Measurements from ENCODE around the gene CEP112.

The CEP112 gene

DNA sequence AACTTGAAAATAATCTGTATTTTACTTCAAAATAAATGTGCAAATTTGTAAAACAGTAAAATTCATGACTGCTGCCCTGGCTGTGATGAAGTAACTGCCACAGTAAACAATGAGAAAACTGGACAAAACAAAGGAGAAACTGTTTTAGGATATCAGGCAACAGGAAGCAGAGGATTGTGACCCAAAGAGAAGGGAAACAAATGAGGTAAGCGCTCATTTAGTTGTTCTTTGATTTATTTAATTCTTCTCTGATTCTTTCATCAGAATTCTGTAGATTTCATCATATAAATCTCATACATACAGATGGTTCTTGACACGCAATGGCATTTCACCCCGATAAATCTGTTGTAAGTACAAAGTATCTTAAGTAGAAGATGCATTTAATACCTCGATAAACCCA lies 432.4 kb downstream of the CEP112 start:
- POLR2A ChIA-PET (ENCODE audit: low non-redundant PET) = no interaction called here
- DNase-seq (ENCODE audit: low spot score) = no peak
- H3K27ac ChIP-seq = no peak overlapping the region
- CTCF ChIA-PET = no interaction called here
- TF ChIP-seq, protein P1, sequence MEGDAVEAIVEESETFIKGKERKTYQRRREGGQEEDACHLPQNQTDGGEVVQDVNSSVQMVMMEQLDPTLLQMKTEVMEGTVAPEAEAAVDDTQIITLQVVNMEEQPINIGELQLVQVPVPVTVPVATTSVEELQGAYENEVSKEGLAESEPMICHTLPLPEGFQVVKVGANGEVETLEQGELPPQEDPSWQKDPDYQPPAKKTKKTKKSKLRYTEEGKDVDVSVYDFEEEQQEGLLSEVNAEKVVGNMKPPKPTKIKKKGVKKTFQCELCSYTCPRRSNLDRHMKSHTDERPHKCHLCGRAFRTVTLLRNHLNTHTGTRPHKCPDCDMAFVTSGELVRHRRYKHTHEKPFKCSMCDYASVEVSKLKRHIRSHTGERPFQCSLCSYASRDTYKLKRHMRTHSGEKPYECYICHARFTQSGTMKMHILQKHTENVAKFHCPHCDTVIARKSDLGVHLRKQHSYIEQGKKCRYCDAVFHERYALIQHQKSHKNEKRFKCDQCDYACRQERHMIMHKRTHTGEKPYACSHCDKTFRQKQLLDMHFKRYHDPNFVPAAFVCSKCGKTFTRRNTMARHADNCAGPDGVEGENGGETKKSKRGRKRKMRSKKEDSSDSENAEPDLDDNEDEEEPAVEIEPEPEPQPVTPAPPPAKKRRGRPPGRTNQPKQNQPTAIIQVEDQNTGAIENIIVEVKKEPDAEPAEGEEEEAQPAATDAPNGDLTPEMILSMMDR (conservative IDR thresholded peaks at IDR 0.05; ENCODE audit: low read depth) = no peak

DNA sequence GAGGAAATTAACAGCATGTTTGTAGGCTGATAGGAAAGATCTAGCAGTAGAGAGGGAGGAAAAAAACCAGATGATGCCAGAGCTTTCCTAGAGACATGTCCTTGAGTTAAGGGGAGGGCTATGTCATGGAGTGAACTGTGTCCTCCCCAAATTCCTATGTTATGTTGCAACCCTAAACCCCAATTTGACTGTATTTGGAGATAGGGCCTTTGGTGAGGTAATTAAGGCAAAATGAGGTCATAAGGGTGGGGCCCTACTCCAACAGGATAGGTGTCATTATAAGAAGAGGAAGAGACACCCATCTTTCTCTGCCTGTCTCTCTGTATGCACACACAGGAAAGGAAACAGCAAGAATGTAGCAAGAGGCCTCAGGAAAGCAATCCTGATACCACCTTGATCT lies 435.2 kb downstream of the CEP112 start:
- no peak overlapping the region for H3K27ac ChIP-seq
- DNase-seq (ENCODE audit: low spot score) = no peak
- TF ChIP-seq, protein P1 (conservative IDR thresholded peaks at IDR 0.05; ENCODE audit: low read depth) = no peak
- ChIA-PET CTCF (interaction anchor here (0.7 kb wide), 1 partner anchor 258 kb away, joined by 3 read pairs; no protein-coding TSS in a partner anchor), POLR2A (ENCODE audit: low non-redundant PET) (no interaction called here)

DNA sequence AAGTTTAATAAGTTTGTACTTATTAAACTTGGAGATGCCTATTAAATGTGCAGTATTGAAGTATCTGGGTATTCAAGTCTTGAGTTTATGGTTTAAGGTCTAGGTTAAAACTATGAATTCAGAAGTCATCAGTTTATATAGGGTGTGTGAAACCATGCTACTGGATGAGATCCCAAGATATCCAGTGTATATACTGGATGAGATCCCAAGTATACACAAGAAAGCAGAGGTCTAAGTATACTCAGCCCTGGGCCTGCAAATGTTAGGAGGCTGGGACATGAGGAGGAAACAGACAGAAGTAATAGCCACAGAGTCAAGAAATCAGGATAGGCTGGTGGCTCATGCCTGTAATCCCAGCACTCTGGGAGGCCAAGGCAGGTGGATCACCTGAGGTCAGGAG lies 436.1 kb downstream of the CEP112 start:
- POLR2A ChIA-PET (ENCODE audit: low non-redundant PET) = no interaction called here
- CTCF ChIA-PET = no interaction called here
- TF ChIP-seq, protein P1 (conservative IDR thresholded peaks at IDR 0.05; ENCODE audit: low read depth) = no peak

DNA sequence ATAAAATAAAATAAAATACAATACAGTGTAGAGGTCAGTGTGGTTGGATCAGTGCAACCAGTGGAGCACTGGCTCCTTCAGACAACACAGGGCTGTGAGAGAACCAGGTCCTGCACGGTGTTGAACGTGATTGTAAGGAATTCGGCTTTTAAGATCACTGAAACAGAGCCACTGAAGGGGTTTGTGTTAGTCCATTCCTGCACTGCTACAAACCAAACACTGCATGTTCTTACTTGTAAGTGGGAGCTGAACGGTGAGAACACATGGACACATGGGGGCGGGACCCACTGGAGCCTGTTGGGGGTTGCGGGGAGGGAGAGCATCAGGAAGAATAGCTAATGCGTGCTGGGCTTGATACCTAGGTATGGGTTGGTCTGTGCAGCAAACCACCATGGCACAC lies 437.3 kb downstream of the CEP112 start:
- ChIA-PET POLR2A (ENCODE audit: low non-redundant PET) (no interaction called here), CTCF (no interaction called here)
- no peak overlapping the region for H3K27ac ChIP-seq
- TF ChIP-seq, protein P1 (conservative IDR thresholded peaks at IDR 0.05; ENCODE audit: low read depth) = no peak
- no peak for DNase-seq (ENCODE audit: low spot score)

More for the DNA sequence above, 436.1 kb downstream of the CEP112 start:
- no peak for DNase-seq (ENCODE audit: low spot score)
- H3K27ac ChIP-seq = no peak overlapping the region

DNA sequence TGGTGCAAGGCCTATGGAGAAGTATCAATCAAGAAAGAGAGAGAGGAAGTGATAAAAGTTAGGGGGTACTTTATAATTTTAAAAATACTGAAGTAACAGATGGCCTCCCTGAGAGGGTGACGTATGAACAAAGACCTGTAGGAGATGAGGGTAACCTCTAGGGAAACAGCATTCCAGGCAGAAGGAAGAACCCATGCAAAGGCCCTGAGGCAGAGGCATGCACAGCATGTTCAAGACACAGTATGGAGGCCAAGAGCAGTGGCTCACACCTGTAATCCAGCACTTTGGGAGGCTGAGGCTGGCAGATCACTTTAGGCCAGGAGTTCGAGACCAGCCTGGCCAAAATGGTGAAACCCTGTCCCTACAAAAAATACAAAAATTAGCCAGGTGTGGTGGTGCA lies 437.9 kb downstream of the CEP112 start:
- POLR2A ChIA-PET (ENCODE audit: low non-redundant PET) = no interaction called here
- no peak for DNase-seq (ENCODE audit: low spot score)
- CTCF ChIA-PET = no interaction called here
- H3K27ac ChIP-seq = no peak overlapping the region
- TF ChIP-seq, protein P1 (conservative IDR thresholded peaks at IDR 0.05; ENCODE audit: low read depth) = no peak

DNA sequence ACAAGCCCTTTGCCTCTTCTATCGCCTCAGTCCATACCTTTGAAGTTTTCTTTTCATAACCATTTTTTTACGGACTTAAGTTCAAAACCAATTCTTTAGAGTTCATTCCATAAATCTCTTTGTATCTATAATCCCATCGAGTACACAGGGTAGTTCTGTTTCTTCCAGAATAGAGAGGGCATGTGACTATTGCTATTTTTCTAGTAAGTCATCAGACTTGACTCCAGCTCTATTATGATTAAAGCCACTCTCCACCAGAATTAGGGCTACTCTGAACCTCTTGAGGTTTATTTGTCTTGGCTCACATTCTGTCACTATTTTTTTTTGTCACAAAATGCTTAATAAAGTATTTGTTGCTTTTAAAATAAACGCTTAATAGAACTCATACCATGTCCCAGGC lies 438.6 kb downstream of the CEP112 start:
- no peak overlapping the region for H3K27ac ChIP-seq
- CTCF ChIA-PET = interaction anchor here (0.6 kb wide), 1 partner anchor 221 kb away, joined by 3 read pairs; no protein-coding TSS in a partner anchor
- no peak for DNase-seq (ENCODE audit: low spot score)
- TF ChIP-seq, protein P1 (conservative IDR thresholded peaks at IDR 0.05; ENCODE audit: low read depth) = no peak
- POLR2A ChIA-PET (ENCODE audit: low non-redundant PET) = no interaction called here

DNA sequence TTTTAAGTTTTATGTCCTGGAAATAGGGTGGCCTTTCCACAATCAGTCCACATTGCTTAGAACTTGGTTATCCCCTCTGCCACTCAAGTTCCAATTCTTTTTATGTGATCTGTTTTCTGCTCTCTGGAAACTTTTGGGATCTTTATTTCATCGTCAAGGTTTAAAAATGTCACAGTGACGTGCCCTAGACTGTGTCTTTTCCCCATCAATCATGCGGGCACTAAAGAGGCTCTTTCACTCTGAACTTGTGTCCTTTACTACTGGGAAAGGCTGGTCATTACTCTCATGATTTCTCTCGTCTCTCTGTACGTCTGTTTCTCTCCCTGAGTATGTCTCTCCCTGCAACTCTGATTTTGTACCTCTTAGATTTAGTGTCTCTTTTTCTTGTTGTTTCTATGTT lies 440.7 kb downstream of the CEP112 start:
- TF ChIP-seq, protein P1 (conservative IDR thresholded peaks at IDR 0.05; ENCODE audit: low read depth) = no peak
- CTCF ChIA-PET = no interaction called here
- DNase-seq (ENCODE audit: low spot score) = no peak
- POLR2A ChIA-PET (ENCODE audit: low non-redundant PET) = no interaction called here
- no peak overlapping the region for H3K27ac ChIP-seq
